GM23338 (cell line): ENCODE measurements around the gene DDX49.

Experiments used
- CREB1 ChIP-seq: fragments of 250-450 bp; sonication (Bioruptor Pico); IDR thresholded peaks from 2 replicates; pipeline ENCODE4 v1.5.0; 2020; ENCODE audit warnings: low read depth, mild to moderate bottlenecking, moderate library complexity
- CTCF ChIP-seq, 2 experiments: fragments of 200-600 bp in 1 of 2; sonication (generic) in 1 of 2; conservative IDR thresholded peaks; 2 replicates each; pipeline versions ENCODE4 v1.5.1 to v1.6.1; 2016 to 2017; ENCODE audit warnings: antibody characterized with exemption in 2 of 2, low read depth in 2 of 2, mild to moderate bottlenecking in 2 of 2, moderate library complexity in 1 of 2
- EZH2 ChIP-seq: fragments of 200-600 bp; sonication (generic); IDR thresholded peaks from one replicate; pipeline ENCODE4 v1.8.0; 2017; ENCODE audit warnings: antibody characterized with exemption, mild to moderate bottlenecking, low read depth; ENCODE audit not compliant: unreplicated experiment
- EZH2phosphoT487 ChIP-seq: fragments of 200-600 bp; sonication (generic); IDR thresholded peaks from one replicate; pipeline ENCODE4 v1.8.1; 2018; ENCODE audit warnings: antibody characterized with exemption; ENCODE audit not compliant: unreplicated experiment
- JUNB ChIP-seq: IDR thresholded peaks from one replicate; pipeline ENCODE4 v1.6.1; 2016; ENCODE audit warnings: antibody characterized with exemption; ENCODE audit not compliant: unreplicated experiment
- NANOG ChIP-seq: IDR thresholded peaks from 2 replicates; pipeline ENCODE4 v1.6.1; 2016; ENCODE audit warnings: antibody characterized with exemption, borderline replicate concordance
- POLR2AphosphoS5 ChIP-seq: IDR thresholded peaks from 2 replicates; pipeline ENCODE4 v1.6.1; 2016; ENCODE audit warnings: antibody characterized with exemption, low read depth
- REST ChIP-seq: IDR thresholded peaks from one replicate; pipeline ENCODE4 v1.6.1; 2018; ENCODE audit warnings: antibody characterized with exemption; ENCODE audit not compliant: unreplicated experiment
- STAT1 ChIP-seq: IDR thresholded peaks from one replicate; pipeline ENCODE4 v1.6.1; 2016; ENCODE audit warnings: antibody characterized with exemption; ENCODE audit not compliant: unreplicated experiment
- ZNF114 ChIP-seq: fragments of 250-450 bp; sonication (Bioruptor Pico); IDR thresholded peaks from 2 replicates; pipeline ENCODE4 v1.5.0; 2020; ENCODE audit warnings: mild to moderate bottlenecking, moderate library complexity
- ZNF331 ChIP-seq: fragments of 250-450 bp; sonication (Bioruptor Pico); IDR thresholded peaks from 2 replicates; pipeline ENCODE4 v1.5.0; 2020; ENCODE audit warnings: low read depth, mild to moderate bottlenecking, moderate library complexity
- TF ChIP-seq, protein P1 (sequence below): IDR thresholded peaks from 2 replicates; pipeline ENCODE4 v1.6.1; 2016; ENCODE audit warnings: antibody characterized with exemption
- TF ChIP-seq, protein P2 (sequence below): fragments of 250-450 bp; sonication (Bioruptor Pico); IDR thresholded peaks from 2 replicates; pipeline ENCODE4 v1.5.0; 2020; ENCODE audit warnings: mild to moderate bottlenecking, moderate library complexity

GRCh38 chr19:18905058-18905456, 14.5 kb upstream of the DDX49 start:
- TF ChIP-seq POLR2AphosphoS5 (no peak), CTCF (conservative IDR thresholded peaks at IDR 0.05; ENCODE audit: low read depth in 2 of 2) (no peak), EZH2 (no peak), ZNF331 (CRISPR knock-in tag) (no peak), CREB1 (CRISPR knock-in tag) (no peak), NANOG (no peak), REST (no peak), JUNB (no peak), STAT1 (no peak), EZH2phosphoT487 (no peak), ZNF114 (CRISPR knock-in tag) (no peak)
- TF ChIP-seq, protein P1, sequence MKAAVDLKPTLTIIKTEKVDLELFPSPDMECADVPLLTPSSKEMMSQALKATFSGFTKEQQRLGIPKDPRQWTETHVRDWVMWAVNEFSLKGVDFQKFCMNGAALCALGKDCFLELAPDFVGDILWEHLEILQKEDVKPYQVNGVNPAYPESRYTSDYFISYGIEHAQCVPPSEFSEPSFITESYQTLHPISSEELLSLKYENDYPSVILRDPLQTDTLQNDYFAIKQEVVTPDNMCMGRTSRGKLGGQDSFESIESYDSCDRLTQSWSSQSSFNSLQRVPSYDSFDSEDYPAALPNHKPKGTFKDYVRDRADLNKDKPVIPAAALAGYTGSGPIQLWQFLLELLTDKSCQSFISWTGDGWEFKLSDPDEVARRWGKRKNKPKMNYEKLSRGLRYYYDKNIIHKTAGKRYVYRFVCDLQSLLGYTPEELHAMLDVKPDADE = no peak
- TF ChIP-seq, protein P2, sequence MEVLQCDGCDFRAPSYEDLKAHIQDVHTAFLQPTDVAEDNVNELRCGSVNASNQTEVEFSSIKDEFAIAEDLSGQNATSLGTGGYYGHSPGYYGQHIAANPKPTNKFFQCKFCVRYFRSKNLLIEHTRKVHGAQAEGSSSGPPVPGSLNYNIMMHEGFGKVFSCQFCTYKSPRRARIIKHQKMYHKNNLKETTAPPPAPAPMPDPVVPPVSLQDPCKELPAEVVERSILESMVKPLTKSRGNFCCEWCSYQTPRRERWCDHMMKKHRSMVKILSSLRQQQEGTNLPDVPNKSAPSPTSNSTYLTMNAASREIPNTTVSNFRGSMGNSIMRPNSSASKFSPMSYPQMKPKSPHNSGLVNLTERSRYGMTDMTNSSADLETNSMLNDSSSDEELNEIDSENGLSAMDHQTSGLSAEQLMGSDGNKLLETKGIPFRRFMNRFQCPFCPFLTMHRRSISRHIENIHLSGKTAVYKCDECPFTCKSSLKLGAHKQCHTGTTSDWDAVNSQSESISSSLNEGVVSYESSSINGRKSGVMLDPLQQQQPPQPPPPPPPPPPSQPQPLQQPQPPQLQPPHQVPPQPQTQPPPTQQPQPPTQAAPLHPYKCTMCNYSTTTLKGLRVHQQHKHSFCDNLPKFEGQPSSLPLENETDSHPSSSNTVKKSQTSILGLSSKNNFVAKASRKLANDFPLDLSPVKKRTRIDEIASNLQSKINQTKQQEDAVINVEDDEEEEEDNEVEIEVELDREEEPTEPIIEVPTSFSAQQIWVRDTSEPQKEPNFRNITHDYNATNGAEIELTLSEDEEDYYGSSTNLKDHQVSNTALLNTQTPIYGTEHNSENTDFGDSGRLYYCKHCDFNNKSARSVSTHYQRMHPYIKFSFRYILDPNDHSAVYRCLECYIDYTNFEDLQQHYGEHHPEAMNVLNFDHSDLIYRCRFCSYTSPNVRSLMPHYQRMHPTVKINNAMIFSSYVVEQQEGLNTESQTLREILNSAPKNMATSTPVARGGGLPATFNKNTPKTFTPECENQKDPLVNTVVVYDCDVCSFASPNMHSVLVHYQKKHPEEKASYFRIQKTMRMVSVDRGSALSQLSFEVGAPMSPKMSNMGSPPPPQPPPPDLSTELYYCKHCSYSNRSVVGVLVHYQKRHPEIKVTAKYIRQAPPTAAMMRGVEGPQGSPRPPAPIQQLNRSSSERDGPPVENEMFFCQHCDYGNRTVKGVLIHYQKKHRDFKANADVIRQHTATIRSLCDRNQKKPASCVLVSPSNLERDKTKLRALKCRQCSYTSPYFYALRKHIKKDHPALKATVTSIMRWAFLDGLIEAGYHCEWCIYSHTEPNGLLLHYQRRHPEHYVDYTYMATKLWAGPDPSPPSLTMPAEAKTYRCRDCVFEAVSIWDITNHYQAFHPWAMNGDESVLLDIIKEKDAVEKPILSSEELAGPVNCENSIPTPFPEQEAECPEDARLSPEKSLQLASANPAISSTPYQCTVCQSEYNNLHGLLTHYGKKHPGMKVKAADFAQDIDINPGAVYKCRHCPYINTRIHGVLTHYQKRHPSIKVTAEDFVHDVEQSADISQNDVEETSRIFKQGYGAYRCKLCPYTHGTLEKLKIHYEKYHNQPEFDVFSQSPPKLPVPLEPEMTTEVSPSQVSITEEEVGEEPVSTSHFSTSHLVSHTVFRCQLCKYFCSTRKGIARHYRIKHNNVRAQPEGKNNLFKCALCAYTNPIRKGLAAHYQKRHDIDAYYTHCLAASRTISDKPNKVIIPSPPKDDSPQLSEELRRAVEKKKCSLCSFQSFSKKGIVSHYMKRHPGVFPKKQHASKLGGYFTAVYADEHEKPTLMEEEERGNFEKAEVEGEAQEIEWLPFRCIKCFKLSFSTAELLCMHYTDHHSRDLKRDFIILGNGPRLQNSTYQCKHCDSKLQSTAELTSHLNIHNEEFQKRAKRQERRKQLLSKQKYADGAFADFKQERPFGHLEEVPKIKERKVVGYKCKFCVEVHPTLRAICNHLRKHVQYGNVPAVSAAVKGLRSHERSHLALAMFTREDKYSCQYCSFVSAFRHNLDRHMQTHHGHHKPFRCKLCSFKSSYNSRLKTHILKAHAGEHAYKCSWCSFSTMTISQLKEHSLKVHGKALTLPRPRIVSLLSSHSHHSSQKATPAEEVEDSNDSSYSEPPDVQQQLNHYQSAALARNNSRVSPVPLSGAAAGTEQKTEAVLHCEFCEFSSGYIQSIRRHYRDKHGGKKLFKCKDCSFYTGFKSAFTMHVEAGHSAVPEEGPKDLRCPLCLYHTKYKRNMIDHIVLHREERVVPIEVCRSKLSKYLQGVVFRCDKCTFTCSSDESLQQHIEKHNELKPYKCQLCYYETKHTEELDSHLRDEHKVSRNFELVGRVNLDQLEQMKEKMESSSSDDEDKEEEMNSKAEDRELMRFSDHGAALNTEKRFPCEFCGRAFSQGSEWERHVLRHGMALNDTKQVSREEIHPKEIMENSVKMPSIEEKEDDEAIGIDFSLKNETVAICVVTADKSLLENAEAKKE = no peak
